Measurements from ENCODE around the gene POLD1.

Gene POLD1

GRCh38 chr19:50419022-50419579, 35.0 kb downstream of the POLD1 start:
- no peak for DNase-seq

GRCh38 chr19:50419580-50420035, 35.5 kb downstream of the POLD1 start:
- no peak for DNase-seq

GRCh38 chr19:50420127-50420526, 36.0 kb downstream of the POLD1 start:
- no peak for DNase-seq

- no peak for DNase-seq
Observed at GRCh38 chr19:50420808-50421207, 36.7 kb downstream of the POLD1 start.

GRCh38 chr19:50422397-50423278, 38.5 kb downstream of the POLD1 start:
- no peak for DNase-seq

- DNase-seq = no peak
Observed at GRCh38 chr19:50423279-50424113, 39.3 kb downstream of the POLD1 start.

- no peak for DNase-seq
Observed at GRCh38 chr19:50425581-50425980, 41.4 kb downstream of the POLD1 start.

GRCh38 chr19:50427318-50427925, 43.3 kb downstream of the POLD1 start:
- no peak for DNase-seq

GRCh38 chr19:50427997-50428425, 43.9 kb downstream of the POLD1 start:
- peak; percentile 53 for DNase-seq

GRCh38 chr19:50428772-50429463, 44.8 kb downstream of the POLD1 start:
- DNase-seq = no peak

GRCh38 chr19:50430888-50431342, 46.8 kb downstream of the POLD1 start:
- no peak for DNase-seq

- DNase-seq = peak; percentile 84
Observed at GRCh38 chr19:50431343-50432220, 47.4 kb downstream of the POLD1 start.

- DNase-seq = no peak
Observed at GRCh38 chr19:50432221-50433028, 48.3 kb downstream of the POLD1 start, which contains the start of gene MYBPC2. TSS of gene MYBPC2 (plus strand) at chr19:50432892. CDS start at chr19:50432954, 62 bp downstream.

GRCh38 chr19:50433201-50434180, 49.3 kb downstream of the POLD1 start:
- no peak for DNase-seq

GRCh38 chr19:50434525-50434924, 50.4 kb downstream of the POLD1 start:
- DNase-seq = no peak

- no peak for DNase-seq
Observed at GRCh38 chr19:50435221-50435620, 51.1 kb downstream of the POLD1 start.

- DNase-seq = no peak
Observed at GRCh38 chr19:50435627-50436026, 51.5 kb downstream of the POLD1 start.

GRCh38 chr19:50437862-50438449, 53.8 kb downstream of the POLD1 start:
- DNase-seq = no peak

All from activated naive CD4-positive, alpha-beta T cell treated with anti-CD3 and anti-CD28 coated beads, Interleukin-2, amount 50 U/mL, for 16 hours (primary cell).